Measurements from ENCODE around the gene NCEH1. TPM values are rescaled to one million over a fixed set of nuclear protein-coding genes. Genes with fewer than 3 reads are reported as not detected.

NCEH1 gene
- total and polyA plus RNA-seq, 10 of the 15 experiments (the other 5 are each of a cell fraction or from before 2014, with no cell fraction given) = 1.8 to 8.1 (median 4.5) TPM

DNA sequence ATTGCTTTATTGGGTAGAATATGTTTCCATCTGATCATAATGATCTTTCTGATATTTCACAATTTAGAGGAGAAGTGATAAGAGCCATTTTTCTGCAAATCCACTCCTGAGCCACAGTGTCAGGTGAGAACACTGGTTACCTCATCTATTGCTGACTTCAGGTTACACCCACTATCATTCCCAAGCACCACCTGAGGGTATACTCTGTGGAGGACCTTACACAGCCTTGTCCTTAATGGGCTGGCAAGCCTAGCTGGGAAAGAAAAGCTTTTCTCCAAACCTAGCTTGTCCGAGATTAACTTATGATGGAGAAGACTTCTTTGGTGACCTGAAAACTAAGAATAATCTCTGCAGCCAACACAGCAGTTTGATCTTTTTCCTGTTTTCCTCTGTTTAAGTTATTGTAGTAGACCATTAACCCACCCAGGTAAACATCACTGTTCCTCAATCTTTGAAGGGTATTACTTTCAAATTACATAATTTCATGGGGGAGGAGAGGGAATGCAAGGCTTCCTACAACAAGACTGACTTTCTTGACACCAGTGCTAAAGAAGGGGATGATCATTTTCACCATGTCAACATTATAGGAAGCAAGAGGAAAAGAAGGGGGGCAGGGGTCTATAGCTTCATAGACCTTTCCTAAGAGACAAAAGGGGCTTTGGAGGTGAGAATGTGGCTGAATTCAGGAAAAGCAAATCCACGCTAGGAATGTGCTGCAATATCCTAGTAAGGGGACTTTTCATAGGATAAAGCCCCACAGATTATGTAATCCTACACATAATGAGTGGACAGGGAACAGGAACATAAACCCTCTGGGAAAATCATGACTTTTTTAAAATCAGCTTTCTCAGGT lies 1.7 kb downstream of the NCEH1 start:
- Histone ChIP-seq H3K9me3 (replicated peaks; ENCODE audit: control insufficient read depth, insufficient read depth, low read length) (no peaks in the 10 kb centered on the region), H3K4me3 (no peak overlapping the region), H3K4me2 (ENCODE audit: control insufficient read depth, insufficient read depth) (peak overlapping the region; percentile 96), H3K4me1 (ENCODE audit: control insufficient read depth, insufficient read depth, low read length) (no peaks in the 10 kb centered on the region; the same call in 1 of the 2 replicates), H2AFZ (ENCODE audit: control insufficient read depth, low read depth, low read length) (no peak overlapping the region), H3K9ac (ENCODE audit: control insufficient read depth, insufficient read depth, low read length) (no peak overlapping the region), H3K27ac (ENCODE audit: control insufficient read depth, insufficient read depth) (no peak overlapping the region), H3K79me2 (ENCODE audit: control insufficient read depth, insufficient read depth, low read length) (no peaks in the 10 kb centered on the region; the same call in 1 of the 2 replicates), H3K27me3 (replicated peaks in 1 of 2; ENCODE audit: control insufficient read depth in 2 of 2, insufficient read depth in 2 of 2, low read length in 1 of 2) (no peaks in the 10 kb centered on the region), H4K20me1 (ENCODE audit: control insufficient read depth, insufficient read depth) (no peaks in the 10 kb centered on the region), H3K36me3 (ENCODE audit: control insufficient read depth in 2 of 2, insufficient read depth in 2 of 2, low read length in 1 of 2) (no peaks in the 10 kb centered on the region)
- DNase-seq (ENCODE audit: low read depth, low spot score) (no peak), FAIRE-seq (no peak), ATAC-seq (no peak)
- TF ChIP-seq NBN (IDR thresholded peaks at IDR 0.05) (no peak), KDM1A (IDR thresholded peaks at IDR 0.05; ENCODE audit: borderline replicate concordance) (no peak), POLR2AphosphoS2 (IDR thresholded peaks at IDR 0.05; ENCODE audit: low read depth, low read length) (no peak), POLR2AphosphoS5 (IDR thresholded peaks at IDR 0.05; ENCODE audit: low read length) (no peak), PML (IDR thresholded peaks at IDR 0.05; ENCODE audit: low read length) (no peak)
- CTCF ChIA-PET = interaction anchor here (0.6 to 3.5 kb wide), 6 partner anchors 8 to 625 kb away, joined by 3 to 53 read pairs (median 4); partner anchors contain the start of gene ECT2
- POLR2A ChIA-PET = interaction anchor here (0.5 to 1.2 kb wide), 3 partner anchors 41 to 71 kb away, joined by 3 to 4 read pairs (median 4); partner anchors contain the start of gene ECT2
- 95% methylated on average over 2 of the region's 2 CpGs for WGBS (ENCODE audit: insufficient coverage, insufficient replicate concordance, low lambda C conversion rate, missing lambda C conversion rate)
- intact Hi-C loops (cut with micrococcal nuclease; ENCODE audit: unreplicated experiment) (no loop called here), in situ Hi-C loops (cut with MboI) (no loop called here)
- RAD21 ChIA-PET (ENCODE audit: unreplicated experiment) = interaction anchor here (1.4 to 3.2 kb wide), 2 partner anchors 17 to 35 kb away, joined by 4 to 18 read pairs; no protein-coding TSS in a partner anchor
- SMC1A ChIA-PET (ENCODE audit: uncharacterized antibody, unreplicated experiment) = interaction anchor here (1.3 to 1.6 kb wide), 2 partner anchors 8 to 36 kb away, joined by 3 to 7 read pairs; no protein-coding TSS in a partner anchor
- BruUV-seq (replicated peaks) = TSS peak; percentile 43

GRCh38 chr3:172707967-172708366 lies 2.9 kb downstream of the NCEH1 start:
- Histone ChIP-seq H4K20me1 (ENCODE audit: control insufficient read depth, insufficient read depth) (no peaks in the 10 kb centered on the region), H3K4me3 (no peak overlapping the region), H3K27ac (ENCODE audit: control insufficient read depth, insufficient read depth) (no peak overlapping the region), H3K9ac (ENCODE audit: control insufficient read depth, insufficient read depth, low read length) (no peak overlapping the region), H3K4me2 (ENCODE audit: control insufficient read depth, insufficient read depth) (no peak overlapping the region), H3K79me2 (ENCODE audit: control insufficient read depth, insufficient read depth, low read length) (no peaks in the 10 kb centered on the region; the same call in 1 of the 2 replicates), H3K9me3 (replicated peaks; ENCODE audit: control insufficient read depth, insufficient read depth, low read length) (no peaks in the 10 kb centered on the region), H3K4me1 (ENCODE audit: control insufficient read depth, insufficient read depth, low read length) (no peaks in the 10 kb centered on the region; the same call in 1 of the 2 replicates), H2AFZ (ENCODE audit: control insufficient read depth, low read depth, low read length) (no peak overlapping the region), H3K27me3 (replicated peaks in 1 of 2; ENCODE audit: control insufficient read depth in 2 of 2, insufficient read depth in 2 of 2, low read length in 1 of 2) (no peaks in the 10 kb centered on the region), H3K36me3 (ENCODE audit: control insufficient read depth in 2 of 2, insufficient read depth in 2 of 2, low read length in 1 of 2) (no peaks in the 10 kb centered on the region)
- no peak for FAIRE-seq
- BruUV-seq (replicated peaks) = no TSS peak
- in situ Hi-C loops (cut with MboI) = no loop called here
- WGBS (ENCODE audit: insufficient coverage, insufficient replicate concordance, low lambda C conversion rate, missing lambda C conversion rate) = 33% methylated on average over 1 of the region's 1 CpG
- no peak for ATAC-seq
- ChIA-PET POLR2A (no interaction called here), RAD21 (ENCODE audit: unreplicated experiment) (no interaction called here), CTCF (no interaction called here), SMC1A (ENCODE audit: uncharacterized antibody, unreplicated experiment) (no interaction called here)
- intact Hi-C loops (cut with micrococcal nuclease; ENCODE audit: unreplicated experiment) = no loop called here
- no peak for DNase-seq (ENCODE audit: low read depth, low spot score)
- TF ChIP-seq, protein P1, sequence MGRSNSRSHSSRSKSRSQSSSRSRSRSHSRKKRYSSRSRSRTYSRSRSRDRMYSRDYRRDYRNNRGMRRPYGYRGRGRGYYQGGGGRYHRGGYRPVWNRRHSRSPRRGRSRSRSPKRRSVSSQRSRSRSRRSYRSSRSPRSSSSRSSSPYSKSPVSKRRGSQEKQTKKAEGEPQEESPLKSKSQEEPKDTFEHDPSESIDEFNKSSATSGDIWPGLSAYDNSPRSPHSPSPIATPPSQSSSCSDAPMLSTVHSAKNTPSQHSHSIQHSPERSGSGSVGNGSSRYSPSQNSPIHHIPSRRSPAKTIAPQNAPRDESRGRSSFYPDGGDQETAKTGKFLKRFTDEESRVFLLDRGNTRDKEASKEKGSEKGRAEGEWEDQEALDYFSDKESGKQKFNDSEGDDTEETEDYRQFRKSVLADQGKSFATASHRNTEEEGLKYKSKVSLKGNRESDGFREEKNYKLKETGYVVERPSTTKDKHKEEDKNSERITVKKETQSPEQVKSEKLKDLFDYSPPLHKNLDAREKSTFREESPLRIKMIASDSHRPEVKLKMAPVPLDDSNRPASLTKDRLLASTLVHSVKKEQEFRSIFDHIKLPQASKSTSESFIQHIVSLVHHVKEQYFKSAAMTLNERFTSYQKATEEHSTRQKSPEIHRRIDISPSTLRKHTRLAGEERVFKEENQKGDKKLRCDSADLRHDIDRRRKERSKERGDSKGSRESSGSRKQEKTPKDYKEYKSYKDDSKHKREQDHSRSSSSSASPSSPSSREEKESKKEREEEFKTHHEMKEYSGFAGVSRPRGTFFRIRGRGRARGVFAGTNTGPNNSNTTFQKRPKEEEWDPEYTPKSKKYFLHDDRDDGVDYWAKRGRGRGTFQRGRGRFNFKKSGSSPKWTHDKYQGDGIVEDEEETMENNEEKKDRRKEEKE (IDR thresholded peaks at IDR 0.05) = no peak
- no peak for TF ChIP-seq SUPT20H (IDR thresholded peaks at IDR 0.05; ENCODE audit: borderline replicate concordance, control insufficient read depth, low read depth, low read length)
- no peak for TF ChIP-seq BMI1 (IDR thresholded peaks at IDR 0.05; ENCODE audit: borderline replicate concordance)
- TF ChIP-seq EGR1 (IDR thresholded peaks at IDR 0.05; ENCODE audit: borderline replicate concordance in 1 of 2, low read depth in 2 of 2, low read length in 2 of 2) = no peak
- no peak for TF ChIP-seq USF2 (IDR thresholded peaks at IDR 0.05; ENCODE audit: borderline replicate concordance, low read depth, low read length)
